HK-2 (cell line): Measurements from ENCODE around the gene UPK3A.

ENCODE experiments used
- DNase-seq: peaks from one replicate; pipeline ENCODE4 v3.0.0-alpha.2; 2018; ENCODE audit not compliant: unreplicated experiment

Gene UPK3A

DNA sequence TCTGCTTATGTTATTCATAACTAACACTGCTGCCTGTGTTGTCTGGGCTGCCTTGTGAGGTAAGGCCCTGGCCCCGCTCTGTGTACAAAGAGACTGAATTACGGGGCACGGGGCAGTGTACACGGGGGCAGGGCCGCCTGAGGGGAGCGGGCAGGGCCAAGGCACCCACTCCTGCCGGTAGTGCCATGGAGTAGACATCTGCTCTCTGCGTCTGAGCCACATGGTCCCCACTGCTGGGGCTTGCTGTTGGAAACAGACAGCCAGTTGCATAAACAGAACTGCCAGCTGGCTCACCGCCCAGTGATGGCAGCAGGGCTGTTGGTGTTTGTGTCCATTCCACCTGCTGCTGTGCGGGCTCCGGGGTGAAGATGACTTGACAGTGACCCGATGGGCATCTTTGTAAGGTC, 44.8 kb downstream of the UPK3A start:
- DNase-seq = no peak

- no peak for DNase-seq
Measured at GRCh38 chr22:45330548-45330947, 45.8 kb downstream of the UPK3A start.

DNA sequence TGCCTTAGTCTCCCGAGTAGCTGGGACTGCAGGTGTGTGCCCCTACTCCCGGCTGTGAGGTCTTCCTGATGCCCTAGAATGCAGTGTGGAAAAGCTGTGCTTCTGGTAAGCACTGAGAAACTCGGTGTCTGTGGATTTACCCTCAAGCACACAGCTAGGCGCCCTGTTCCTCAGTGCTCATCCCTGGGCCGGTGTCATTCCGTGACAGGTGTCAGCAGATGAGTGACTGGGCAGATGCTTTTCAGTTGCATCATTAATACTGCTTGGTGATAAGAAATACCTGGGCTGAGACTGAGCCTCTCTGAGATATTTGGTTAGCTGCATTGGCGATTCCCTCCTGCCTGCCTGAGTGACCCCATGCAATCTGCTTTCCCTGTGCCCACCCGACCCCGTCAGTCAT, 46.7 kb downstream of the UPK3A start:
- no peak for DNase-seq

GRCh38 chr22:45332001-45332400, 47.3 kb downstream of the UPK3A start:
- no peak for DNase-seq

DNA sequence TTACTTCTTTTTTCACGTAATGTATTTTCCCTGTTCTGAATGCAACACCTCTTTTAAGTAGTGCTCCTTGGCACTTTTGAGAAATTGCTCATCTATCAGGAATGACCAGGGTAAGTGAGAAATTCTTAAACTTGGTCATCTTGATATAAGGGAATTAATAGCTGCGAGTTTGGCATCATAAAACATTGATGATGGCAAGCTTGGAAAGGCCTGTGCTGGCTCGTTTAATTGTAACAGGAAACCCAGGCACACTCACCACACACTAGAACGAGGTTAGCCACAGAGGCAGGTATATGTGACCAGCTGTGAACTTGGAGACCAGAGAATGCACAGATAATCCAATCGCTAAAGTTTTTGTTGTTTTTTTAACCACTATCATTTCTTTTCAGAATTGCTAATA, 49.3 kb downstream of the UPK3A start:
- DNase-seq = no peak

DNA sequence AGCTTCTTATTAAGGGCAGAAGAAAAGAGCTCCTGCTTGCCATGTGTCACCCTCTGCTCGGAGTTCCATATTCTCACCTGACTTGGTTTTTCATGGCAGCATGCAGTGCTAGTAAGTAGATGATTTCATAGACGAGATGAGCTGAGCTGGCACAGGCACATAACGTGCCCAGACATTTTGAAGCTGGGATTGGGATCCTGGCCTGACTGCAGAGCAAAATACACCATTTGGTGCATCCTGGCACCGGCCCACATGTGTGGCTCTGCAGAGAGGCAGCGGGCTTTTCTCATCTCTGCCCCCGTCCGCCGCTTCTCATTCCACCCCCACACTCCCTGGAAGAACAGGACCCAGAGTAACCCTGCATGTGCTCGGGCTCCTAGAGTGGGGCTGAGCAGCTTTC, 49.8 kb downstream of the UPK3A start:
- no peak for DNase-seq

GRCh38 chr22:45335021-45335818, 50.5 kb downstream of the UPK3A start:
- DNase-seq = no peak

DNA sequence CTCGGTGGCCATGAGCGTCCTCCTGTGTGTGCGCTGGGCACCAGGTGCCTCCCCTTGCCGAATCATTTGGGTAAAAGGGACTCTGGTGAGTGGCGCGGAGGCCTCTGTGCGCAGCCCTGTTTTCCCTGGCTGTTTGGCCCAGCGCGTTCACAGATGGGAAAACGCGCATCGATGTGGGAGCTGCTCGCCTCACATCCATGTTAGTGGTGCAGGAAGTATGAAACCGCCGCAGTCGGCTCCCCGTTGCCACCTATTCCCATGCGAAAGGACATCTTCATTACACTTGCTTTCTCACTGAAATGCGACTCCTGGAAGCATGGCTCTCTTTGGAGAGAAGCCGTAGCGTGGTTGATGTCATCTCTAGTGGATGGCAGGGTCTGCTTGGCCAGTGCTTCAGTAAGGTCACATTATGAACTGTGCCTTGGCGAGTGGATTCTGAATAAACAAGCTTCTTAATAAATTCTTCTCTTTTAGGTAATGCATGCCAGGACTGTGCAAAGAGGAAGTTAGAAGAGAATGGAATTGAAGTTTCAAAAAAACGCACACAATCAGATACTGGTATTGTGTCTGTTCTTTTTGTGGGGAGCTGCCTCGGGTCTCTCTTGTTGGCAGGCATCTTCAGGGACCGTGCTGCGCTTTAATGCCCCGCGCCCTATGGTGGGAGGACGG, 51.2 kb downstream of the UPK3A start:
- no peak for DNase-seq

DNA sequence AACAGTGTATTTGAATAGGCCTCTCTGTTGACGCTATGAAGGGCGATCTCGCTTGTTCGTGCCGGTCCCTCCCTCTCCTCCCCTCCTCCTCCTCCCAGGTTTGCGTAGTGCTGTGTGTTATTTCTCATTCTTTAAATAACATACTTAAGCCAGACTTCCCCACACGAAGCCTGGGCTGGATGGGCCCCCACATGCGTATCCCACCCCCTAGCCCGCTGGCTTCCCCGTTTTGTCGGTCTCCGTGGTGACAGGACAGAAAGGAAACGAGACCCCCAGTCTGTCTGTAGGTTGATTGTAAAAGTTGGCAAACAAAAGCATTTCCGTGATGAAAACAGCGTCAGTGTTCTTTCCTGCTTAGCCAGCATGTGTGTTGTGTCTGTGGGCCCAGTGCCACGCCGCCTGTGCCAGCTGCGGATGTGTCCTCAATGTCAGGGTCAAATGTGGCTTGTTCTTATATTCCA, 52.3 kb downstream of the UPK3A start:
- no peak for DNase-seq

GRCh38 chr22:45337536-45337935, 52.8 kb downstream of the UPK3A start:
- DNase-seq = no peak

DNA sequence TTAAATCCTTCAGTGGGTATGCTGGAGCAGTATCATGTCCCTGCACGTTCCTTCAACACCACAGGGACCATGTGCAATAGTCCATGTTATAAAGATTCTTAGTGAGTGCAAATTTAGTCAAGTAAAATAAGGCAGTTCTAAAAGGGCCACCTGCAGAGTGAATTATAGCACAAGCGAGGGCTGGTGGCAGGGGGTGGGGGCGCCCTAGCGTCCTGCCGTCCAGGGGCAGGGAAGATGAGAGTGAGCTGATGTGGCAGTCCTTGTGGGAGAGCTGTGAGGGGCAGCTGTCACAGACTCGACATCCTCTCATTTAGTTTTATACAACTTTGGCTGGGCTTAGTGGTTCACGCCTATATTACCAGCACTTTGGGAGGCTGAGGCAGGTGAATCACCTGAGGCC, 54.0 kb downstream of the UPK3A start:
- no peak for DNase-seq

GRCh38 chr22:45340323-45340722, 55.6 kb downstream of the UPK3A start:
- DNase-seq = no peak

DNA sequence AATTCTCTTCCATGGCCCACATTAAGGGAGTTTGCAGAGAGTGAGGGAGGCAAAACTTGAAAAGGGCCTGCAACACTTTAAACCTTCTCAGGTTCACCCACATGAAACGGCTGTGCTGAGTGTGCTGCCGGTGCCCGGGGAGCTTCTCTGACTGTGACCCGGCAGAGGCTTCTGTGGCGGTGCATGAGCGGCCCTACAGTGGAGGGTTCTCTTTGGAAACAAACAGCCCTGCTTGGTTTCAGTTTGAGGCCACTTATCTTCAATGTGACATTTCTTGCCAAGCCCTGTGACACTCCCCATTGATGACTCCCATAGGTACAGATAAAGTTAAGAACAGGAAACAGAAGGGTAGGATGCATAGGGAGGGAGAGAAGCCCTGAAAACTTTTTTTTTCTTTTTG, 56.7 kb downstream of the UPK3A start:
- no peak for DNase-seq

GRCh38 chr22:45343143-45343542, 58.4 kb downstream of the UPK3A start:
- DNase-seq = no peak

DNA sequence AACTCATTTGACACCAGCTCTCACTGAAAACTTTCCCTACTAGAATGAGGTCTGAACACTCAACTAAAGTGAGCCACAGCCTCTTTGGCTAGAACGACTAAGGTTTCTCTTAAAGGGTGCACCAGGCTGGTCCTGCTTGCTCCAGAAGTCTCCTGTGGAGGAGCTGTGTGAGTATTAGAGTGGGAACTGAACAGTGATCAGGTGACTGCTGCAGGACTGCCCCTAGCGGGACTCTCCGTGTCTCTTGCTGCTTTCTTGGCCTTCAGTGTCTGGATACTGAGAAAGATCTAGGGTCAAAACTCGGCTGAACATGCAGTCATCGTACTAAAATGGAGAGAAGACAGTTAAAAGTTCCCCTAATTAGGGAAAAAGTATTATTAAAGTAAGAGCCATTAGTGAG, 59.6 kb downstream of the UPK3A start:
- no peak for DNase-seq
